HG02623 (cell line): ENCODE measurements around the gene ST8SIA2.

Experiments used
- ATAC-seq: cut with Tn5 transposase; IDR thresholded peaks from one replicate; pipeline ENCODE4 v1.9.1; 2021; ENCODE audit warnings: moderate library complexity; ENCODE audit not compliant: unreplicated experiment

The ST8SIA2 gene

GRCh38 chr15:92395098-92395635 is 1.5 kb downstream of the ST8SIA2 start:
- ATAC-seq = no peak

- no peak for ATAC-seq
Observed at GRCh38 chr15:92399271-92399950, 5.7 kb downstream of the ST8SIA2 start.

- ATAC-seq = no peak
Observed at GRCh38 chr15:92400573-92400972, 6.9 kb downstream of the ST8SIA2 start.

- ATAC-seq = no peak
Observed at GRCh38 chr15:92400980-92401787, 7.5 kb downstream of the ST8SIA2 start.

GRCh38 chr15:92402751-92403150 is 9.1 kb downstream of the ST8SIA2 start:
- ATAC-seq = no peak

GRCh38 chr15:92405942-92406341 is 12.3 kb downstream of the ST8SIA2 start:
- ATAC-seq = no peak

GRCh38 chr15:92407321-92407720 is 13.6 kb downstream of the ST8SIA2 start:
- ATAC-seq = no peak

- no peak for ATAC-seq
Observed at GRCh38 chr15:92407916-92408315, 14.2 kb downstream of the ST8SIA2 start.

- ATAC-seq = no peak
Observed at GRCh38 chr15:92409006-92409405, 15.3 kb downstream of the ST8SIA2 start.

GRCh38 chr15:92409521-92409920 is 15.8 kb downstream of the ST8SIA2 start:
- ATAC-seq = no peak

- ATAC-seq = no peak
Observed at GRCh38 chr15:92410537-92410936, 16.9 kb downstream of the ST8SIA2 start.

GRCh38 chr15:92411256-92411655 is 17.6 kb downstream of the ST8SIA2 start:
- no peak for ATAC-seq

GRCh38 chr15:92413510-92413909 is 19.8 kb downstream of the ST8SIA2 start:
- ATAC-seq = no peak

- no peak for ATAC-seq
Observed at GRCh38 chr15:92415639-92416297, 22.1 kb downstream of the ST8SIA2 start.

- no peak for ATAC-seq
Observed at GRCh38 chr15:92416557-92416956, 22.9 kb downstream of the ST8SIA2 start.

GRCh38 chr15:92417716-92418115 is 24.0 kb downstream of the ST8SIA2 start:
- ATAC-seq = no peak

- ATAC-seq = no peak
Observed at GRCh38 chr15:92418864-92419263, 25.2 kb downstream of the ST8SIA2 start.

GRCh38 chr15:92421976-92422375 is 28.3 kb downstream of the ST8SIA2 start:
- ATAC-seq = no peak

GRCh38 chr15:92425578-92426225 is 32.0 kb downstream of the ST8SIA2 start:
- ATAC-seq = no peak

GRCh38 chr15:92429378-92430068 is 35.8 kb downstream of the ST8SIA2 start:
- ATAC-seq = no peak

GRCh38 chr15:92430069-92430440 is 36.4 kb downstream of the ST8SIA2 start:
- ATAC-seq = no peak
